ENCODE results near the gene PDCD2.

DNA sequence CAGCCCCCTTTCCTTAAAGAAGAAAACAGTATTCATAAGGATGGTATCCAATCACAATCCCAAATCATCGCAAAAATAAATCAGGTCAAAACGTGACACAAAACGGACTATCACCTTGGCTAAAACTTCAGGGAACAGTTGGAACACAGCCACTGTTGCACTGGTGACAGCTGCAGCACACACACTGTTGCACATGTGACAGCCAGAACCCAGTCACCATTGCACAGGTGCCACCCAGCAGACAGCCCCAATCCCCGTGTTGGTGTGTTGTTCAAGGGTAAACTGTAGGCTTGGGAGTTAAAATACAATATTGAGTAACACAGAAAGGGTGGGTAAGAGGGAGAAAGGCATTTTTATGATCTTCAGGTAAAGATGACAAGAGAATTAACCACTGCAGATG, 47.1 kb downstream of the PDCD2 start:
- no peak for TF ChIP-seq CTCF (optimal IDR thresholded peaks at IDR 0.05 in 1 of 3, IDR thresholded peaks at IDR 0.05 in 1 of 3, conservative IDR thresholded peaks at IDR 0.05 in 1 of 3; ENCODE audit: extremely low read depth in 1 of 3, insufficient read depth in 2 of 3, low read length in 3 of 3)
- TF ChIP-seq EZH2 (IDR thresholded peaks at IDR 0.05; ENCODE audit: low read length) = no peak

Measured in keratinocyte (primary cell).